ENCODE measurements around the gene ULK4.

GRCh38 chr3:41519746-41520145, 442.2 kb downstream of the ULK4 start:
- TF ChIP-seq POLR2A (IDR thresholded peaks at IDR 0.05; ENCODE audit: low read depth, low read length) (no peak), POLR2AphosphoS5 (IDR thresholded peaks at IDR 0.05; ENCODE audit: low read depth, low read length) (no peak), TAF1 (IDR thresholded peaks at IDR 0.05; ENCODE audit: low read depth, low read length) (no peak)

Measured in GM12891 (cell line).